ENCODE data around the gene HGF. TPM values are rescaled to one million over a fixed set of nuclear protein-coding genes. Genes with fewer than 3 reads are reported as not detected.

Gene HGF
- total and polyA plus RNA-seq, 10 of the 15 experiments (the other 5 are each of a cell fraction or from before 2014, with no cell fraction given) = 0.10 to 1.7 (median 0.99) TPM

DNA sequence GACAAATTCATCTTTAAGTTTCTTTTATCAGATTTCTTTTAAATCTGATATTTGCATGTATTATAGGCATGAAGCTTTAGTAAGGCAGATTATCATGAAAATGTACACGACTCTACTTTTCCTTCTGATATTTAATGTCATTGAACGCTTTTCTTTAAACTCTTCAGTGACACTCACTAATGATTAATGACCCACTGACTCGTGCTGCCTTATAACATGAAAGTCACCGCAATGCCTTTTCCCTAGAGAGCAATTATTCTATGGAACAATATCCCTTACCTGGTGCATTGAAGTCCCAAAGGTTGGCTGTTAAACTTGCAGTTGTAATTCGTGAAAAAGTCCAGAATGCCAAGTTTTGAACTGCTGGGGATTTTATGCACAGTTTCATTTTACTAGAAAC lies 33.4 kb upstream of the HGF start:
- FAIRE-seq = no peak
- POLR2A ChIA-PET = interaction anchor here (0.5 kb wide), 1 partner anchor 36 kb away, joined by 3 read pairs; no protein-coding TSS in a partner anchor

More for the DNA sequence above, 33.4 kb upstream of the HGF start:
- intact Hi-C loops (cut with micrococcal nuclease; ENCODE audit: unreplicated experiment) (no loop called here), in situ Hi-C loops (cut with MboI) (no loop called here)
- SMC1A ChIA-PET (ENCODE audit: uncharacterized antibody, unreplicated experiment) = interaction anchor here (0.8 to 1.7 kb wide), 3 partner anchors 13 to 122 kb away, joined by 3 to 6 read pairs (median 3); no protein-coding TSS in a partner anchor
- no peaks in the 10 kb centered on the region for H3K9me3 ChIP-seq (replicated peaks; ENCODE audit: control insufficient read depth, insufficient read depth, low read length)
- H3K4me1 ChIP-seq (ENCODE audit: control insufficient read depth, insufficient read depth, low read length) = no peaks in the 10 kb centered on the region
- no peaks in the 10 kb centered on the region for H3K79me2 ChIP-seq (ENCODE audit: control insufficient read depth, insufficient read depth, low read length)
- no peak overlapping the region for H3K9ac ChIP-seq (ENCODE audit: control insufficient read depth, insufficient read depth, low read length)
- 23% methylated on average over 5 of the region's 5 CpGs for WGBS (ENCODE audit: insufficient coverage, insufficient replicate concordance, low lambda C conversion rate, missing lambda C conversion rate)
- H3K4me3 ChIP-seq = no peak overlapping the region
- H3K36me3 ChIP-seq (ENCODE audit: control insufficient read depth in 2 of 2, insufficient read depth in 2 of 2, low read length in 1 of 2) = no peaks in the 10 kb centered on the region
- ATAC-seq (no peak), DNase-seq (ENCODE audit: low read depth, low spot score) (no peak)
- no peaks in the 10 kb centered on the region for H3K27me3 ChIP-seq (replicated peaks in 1 of 2; ENCODE audit: control insufficient read depth in 2 of 2, insufficient read depth in 2 of 2, low read length in 1 of 2)
- H3K27ac ChIP-seq (ENCODE audit: control insufficient read depth, insufficient read depth) = no peak overlapping the region
- H4K20me1 ChIP-seq (ENCODE audit: control insufficient read depth, insufficient read depth) = no peaks in the 10 kb centered on the region
- BruUV-seq (replicated peaks) = no TSS peak
- RAD21 ChIA-PET (ENCODE audit: unreplicated experiment) = interaction anchor here (0.6 to 1.2 kb wide), 3 partner anchors 43 to 569 kb away, joined by 3 read pairs; no protein-coding TSS in a partner anchor
- no peak overlapping the region for H3K4me2 ChIP-seq (ENCODE audit: control insufficient read depth, insufficient read depth)
- TF ChIP-seq, protein P1, sequence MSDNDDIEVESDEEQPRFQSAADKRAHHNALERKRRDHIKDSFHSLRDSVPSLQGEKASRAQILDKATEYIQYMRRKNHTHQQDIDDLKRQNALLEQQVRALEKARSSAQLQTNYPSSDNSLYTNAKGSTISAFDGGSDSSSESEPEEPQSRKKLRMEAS (IDR thresholded peaks at IDR 0.05; ENCODE audit: low read depth, low read length) = no peak
- no peak for TF ChIP-seq MEF2A (IDR thresholded peaks at IDR 0.05; ENCODE audit: insufficient read depth, low read depth, low read length)
- TF ChIP-seq, protein P2, sequence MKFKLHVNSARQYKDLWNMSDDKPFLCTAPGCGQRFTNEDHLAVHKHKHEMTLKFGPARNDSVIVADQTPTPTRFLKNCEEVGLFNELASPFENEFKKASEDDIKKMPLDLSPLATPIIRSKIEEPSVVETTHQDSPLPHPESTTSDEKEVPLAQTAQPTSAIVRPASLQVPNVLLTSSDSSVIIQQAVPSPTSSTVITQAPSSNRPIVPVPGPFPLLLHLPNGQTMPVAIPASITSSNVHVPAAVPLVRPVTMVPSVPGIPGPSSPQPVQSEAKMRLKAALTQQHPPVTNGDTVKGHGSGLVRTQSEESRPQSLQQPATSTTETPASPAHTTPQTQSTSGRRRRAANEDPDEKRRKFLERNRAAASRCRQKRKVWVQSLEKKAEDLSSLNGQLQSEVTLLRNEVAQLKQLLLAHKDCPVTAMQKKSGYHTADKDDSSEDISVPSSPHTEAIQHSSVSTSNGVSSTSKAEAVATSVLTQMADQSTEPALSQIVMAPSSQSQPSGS (IDR thresholded peaks at IDR 0.05; ENCODE audit: low read length) = no peak
- TF ChIP-seq, protein P3, sequence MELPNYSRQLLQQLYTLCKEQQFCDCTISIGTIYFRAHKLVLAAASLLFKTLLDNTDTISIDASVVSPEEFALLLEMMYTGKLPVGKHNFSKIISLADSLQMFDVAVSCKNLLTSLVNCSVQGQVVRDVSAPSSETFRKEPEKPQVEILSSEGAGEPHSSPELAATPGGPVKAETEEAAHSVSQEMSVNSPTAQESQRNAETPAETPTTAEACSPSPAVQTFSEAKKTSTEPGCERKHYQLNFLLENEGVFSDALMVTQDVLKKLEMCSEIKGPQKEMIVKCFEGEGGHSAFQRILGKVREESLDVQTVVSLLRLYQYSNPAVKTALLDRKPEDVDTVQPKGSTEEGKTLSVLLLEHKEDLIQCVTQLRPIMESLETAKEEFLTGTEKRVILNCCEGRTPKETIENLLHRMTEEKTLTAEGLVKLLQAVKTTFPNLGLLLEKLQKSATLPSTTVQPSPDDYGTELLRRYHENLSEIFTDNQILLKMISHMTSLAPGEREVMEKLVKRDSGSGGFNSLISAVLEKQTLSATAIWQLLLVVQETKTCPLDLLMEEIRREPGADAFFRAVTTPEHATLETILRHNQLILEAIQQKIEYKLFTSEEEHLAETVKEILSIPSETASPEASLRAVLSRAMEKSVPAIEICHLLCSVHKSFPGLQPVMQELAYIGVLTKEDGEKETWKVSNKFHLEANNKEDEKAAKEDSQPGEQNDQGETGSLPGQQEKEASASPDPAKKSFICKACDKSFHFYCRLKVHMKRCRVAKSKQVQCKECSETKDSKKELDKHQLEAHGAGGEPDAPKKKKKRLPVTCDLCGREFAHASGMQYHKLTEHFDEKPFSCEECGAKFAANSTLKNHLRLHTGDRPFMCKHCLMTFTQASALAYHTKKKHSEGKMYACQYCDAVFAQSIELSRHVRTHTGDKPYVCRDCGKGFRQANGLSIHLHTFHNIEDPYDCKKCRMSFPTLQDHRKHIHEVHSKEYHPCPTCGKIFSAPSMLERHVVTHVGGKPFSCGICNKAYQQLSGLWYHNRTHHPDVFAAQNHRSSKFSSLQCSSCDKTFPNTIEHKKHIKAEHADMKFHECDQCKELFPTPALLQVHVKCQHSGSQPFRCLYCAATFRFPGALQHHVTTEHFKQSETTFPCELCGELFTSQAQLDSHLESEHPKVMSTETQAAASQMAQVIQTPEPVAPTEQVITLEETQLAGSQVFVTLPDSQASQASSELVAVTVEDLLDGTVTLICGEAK (IDR thresholded peaks at IDR 0.05; ENCODE audit: borderline replicate concordance) = no peak
- TF ChIP-seq RBBP5 (conservative IDR thresholded peaks at IDR 0.05) = no peak
- TF ChIP-seq MYC (IDR thresholded peaks at IDR 0.05; ENCODE audit: insufficient read depth, insufficient read length, insufficient replicate concordance, low read length, severe bottlenecking) = no peak
- CTCF ChIA-PET = interaction anchor here (1.1 to 1.3 kb wide), 2 partner anchors 14 to 34 kb away, joined by 4 read pairs; no protein-coding TSS in a partner anchor
- no peak overlapping the region; the same call in 1 of the 2 replicates for H2AFZ ChIP-seq (ENCODE audit: control insufficient read depth, low read depth, low read length)

Data from GM12878 (cell line).